IMR-90 (cell line): ENCODE results near the gene CDC45. TPM values are rescaled to one million over a fixed set of nuclear protein-coding genes. Genes with fewer than 3 reads are reported as not detected.

Source experiments
- ATAC-seq: fragments of 200-7000 bp; cut with Tn5 transposase; 2 replicates; pipeline ENCODE4 v1.9.1; 2020; ENCODE audit warnings: low read depth, mild to moderate bottlenecking, moderate library complexity
- BruUV-seq: library from RNA; stranded (reverse); fragments of 400-500 nt; replicated peaks from 2 replicates; lab custom pipeline; 2021; lab: Mats Ljungman, UMichigan
- CTCF ChIA-PET: fragments of 300-600 bp; formaldehyde crosslinking; extraction: SDS; loops from one replicate; lab custom pipeline; 2021; ENCODE audit warnings: antibody characterized with exemption; lab: Yijun Ruan, JAX
- POLR2A ChIA-PET: fragments of 300-600 bp; sonication (Branson Sonifier 250); formaldehyde crosslinking; loops from one replicate; lab custom pipeline; 2022; ENCODE audit warnings: antibody characterized with exemption; ENCODE audit not compliant: unreplicated experiment; lab: Charles Lee
- DNase-seq: peaks from one replicate; pipeline ENCODE4 v3.0.0; 2013
- H2AFZ ChIP-seq: replicated peaks from 2 replicates; pipeline ENCODE3; 2013; ENCODE audit warnings: low read length, mild to moderate bottlenecking; ENCODE audit not compliant: poor library complexity
- H2AK5ac ChIP-seq: 2 replicates; pipeline ENCODE4 v1.6.1; 2013; ENCODE audit warnings: low read depth, low read length, inconsistent platforms
- H2AK9ac ChIP-seq: replicated peaks from 2 replicates; pipeline ENCODE3; 2013; ENCODE audit warnings: mild to moderate bottlenecking, low read depth, low read length, moderate library complexity; ENCODE audit not compliant: poor library complexity
- H2BK120ac ChIP-seq: 2 replicates; pipeline ENCODE4 v1.6.1; 2013; ENCODE audit warnings: low read depth, low read length, inconsistent platforms
- H2BK15ac ChIP-seq: 3 replicates; pipeline ENCODE4 v1.6.1; 2013; ENCODE audit warnings: low read depth, low read length, inconsistent platforms
- H2BK20ac ChIP-seq: 2 replicates; pipeline ENCODE4 v1.6.1; 2013; ENCODE audit warnings: low read depth, mild to moderate bottlenecking, inconsistent platforms, low read length, moderate library complexity
- H2BK5ac ChIP-seq: 2 replicates; pipeline ENCODE4 v1.6.1; 2013; ENCODE audit warnings: mild to moderate bottlenecking, low read depth, low read length, inconsistent platforms; ENCODE audit not compliant: poor library complexity, severe bottlenecking
- H3K14ac ChIP-seq: replicated peaks from 2 replicates; pipeline ENCODE4 v1.6.1; 2013; ENCODE audit warnings: low read depth, low read length, inconsistent platforms
- H3K18ac ChIP-seq: 2 replicates; pipeline ENCODE4 v1.6.1; 2013; ENCODE audit warnings: low read depth, low read length, control low read depth
- H3K23ac ChIP-seq: 2 replicates; pipeline ENCODE4 v1.6.1; 2013; ENCODE audit warnings: low read depth, low read length, inconsistent platforms
- H3K27ac ChIP-seq: 2 replicates; pipeline ENCODE4 v1.5.1; 2013; ENCODE audit warnings: mild to moderate bottlenecking, control low read depth, low read length; ENCODE audit not compliant: insufficient read depth
- H3K27me3 ChIP-seq: 2 replicates; pipeline ENCODE4 v1.6.1; 2013; ENCODE audit warnings: low read length; ENCODE audit not compliant: control insufficient read depth, insufficient read depth
- H3K36me3 ChIP-seq: 2 replicates; pipeline ENCODE4 v1.6.1; 2013; ENCODE audit warnings: low read length, mixed read lengths; ENCODE audit not compliant: control insufficient read depth, insufficient read depth
- H3K4ac ChIP-seq: 2 replicates; pipeline ENCODE4 v1.6.1; 2013; ENCODE audit warnings: low read depth, low read length, inconsistent platforms
- H3K4me1 ChIP-seq: 2 replicates; pipeline ENCODE4 v1.6.1; 2013; ENCODE audit warnings: low read length, mixed read lengths; ENCODE audit not compliant: control insufficient read depth, insufficient read depth
- H3K4me2 ChIP-seq: 2 replicates; pipeline ENCODE4 v1.6.1; 2013; ENCODE audit warnings: low read depth, mild to moderate bottlenecking, control low read depth, low read length, moderate library complexity
- H3K4me3 ChIP-seq: 2 replicates; pipeline ENCODE4 v1.5.1; 2013; ENCODE audit warnings: low read depth, mild to moderate bottlenecking, control low read depth, low read length, moderate library complexity; ENCODE audit not compliant: insufficient read depth
- H3K56ac ChIP-seq: 2 replicates; pipeline ENCODE4 v1.6.1; 2013; ENCODE audit warnings: low read length, inconsistent platforms; ENCODE audit not compliant: insufficient read depth; ENCODE audit errors: extremely low read depth
- H3K79me1 ChIP-seq, 2 experiments: 2 replicates each; pipeline ENCODE4 v1.6.1; 2013; ENCODE audit warnings: low read length in 2 of 2, inconsistent platforms in 1 of 2, low read depth in 1 of 2
- H3K9ac ChIP-seq: 2 replicates; pipeline ENCODE4 v1.6.1; 2013; ENCODE audit warnings: low read depth, low read length, control low read depth
- H3K9me1 ChIP-seq: 2 replicates; pipeline ENCODE4 v1.6.1; 2013; ENCODE audit warnings: low read length, inconsistent platforms; ENCODE audit not compliant: insufficient read depth
- H3K9me3 ChIP-seq: 2 replicates; pipeline ENCODE4 v1.6.1; 2013; ENCODE audit warnings: low read length; ENCODE audit not compliant: control insufficient read depth, insufficient read depth
- H4K20me1 ChIP-seq: 2 replicates; pipeline ENCODE4 v1.6.1; 2013; ENCODE audit warnings: low read length, inconsistent platforms; ENCODE audit not compliant: insufficient read depth
- H4K5ac ChIP-seq: 2 replicates; pipeline ENCODE4 v1.6.1; 2013; ENCODE audit warnings: mild to moderate bottlenecking, low read depth, low read length, control low read depth
- H4K8ac ChIP-seq, 2 experiments: 2 replicates each; pipeline ENCODE4 v1.6.1; 2013; ENCODE audit warnings: low read depth in 2 of 2, low read length in 2 of 2, control low read depth in 1 of 2, inconsistent platforms in 1 of 2
- H4K91ac ChIP-seq: 2 replicates; pipeline ENCODE4 v1.6.1; 2013; ENCODE audit warnings: low read depth, low read length, inconsistent platforms; ENCODE audit not compliant: insufficient read depth
- BHLHE40 ChIP-seq: fragments of 150-350 bp; IDR thresholded peaks from 2 replicates; pipeline ENCODE4 v1.6.1; 2016; ENCODE audit warnings: mild to moderate bottlenecking, low read depth, low read length
- CEBPB ChIP-seq: IDR thresholded peaks from 2 replicates; pipeline ENCODE4 v1.6.1; 2012; ENCODE audit warnings: low read depth, low read length, improper control_type of control experiment
- CHD1 ChIP-seq: IDR thresholded peaks from 2 replicates; pipeline ENCODE4 v1.6.1; 2012; ENCODE audit warnings: low read depth, low read length, improper control_type of control experiment
- CTCF ChIP-seq: conservative IDR thresholded peaks from 2 replicates; pipeline ENCODE4 v1.5.1; 2012; ENCODE audit warnings: mild to moderate bottlenecking, low read depth, low read length, improper control_type of control experiment
- ELK1 ChIP-seq: fragments of 150-350 bp; IDR thresholded peaks from 2 replicates; pipeline ENCODE4 v1.6.1; 2016; ENCODE audit warnings: low read depth, mild to moderate bottlenecking, low read length, moderate library complexity, borderline replicate concordance
- FOS ChIP-seq: fragments of 150-350 bp; IDR thresholded peaks from 2 replicates; pipeline ENCODE4 v1.6.1; 2016; ENCODE audit warnings: low read depth, low read length
- MAFK ChIP-seq: IDR thresholded peaks from 2 replicates; pipeline ENCODE4 v1.6.1; 2012; ENCODE audit warnings: low read depth, low read length, improper control_type of control experiment
- MAZ ChIP-seq: IDR thresholded peaks from 2 replicates; pipeline ENCODE4 v1.6.1; 2012; ENCODE audit warnings: low read depth, mild to moderate bottlenecking, low read length, improper control_type of control experiment, moderate library complexity, borderline replicate concordance
- MXI1 ChIP-seq: IDR thresholded peaks from 2 replicates; pipeline ENCODE4 v1.6.1; 2012; ENCODE audit warnings: low read depth, mild to moderate bottlenecking, low read length, moderate library complexity, borderline replicate concordance
- NFE2L2 ChIP-seq: fragments of 150-350 bp; IDR thresholded peaks from 2 replicates; pipeline ENCODE4 v1.6.1; 2016; ENCODE audit warnings: low read depth, mild to moderate bottlenecking, low read length
- POLR2A ChIP-seq: IDR thresholded peaks from 2 replicates; pipeline ENCODE4 v1.6.1; 2012; ENCODE audit warnings: mild to moderate bottlenecking, low read depth, low read length
- RAD21 ChIP-seq: IDR thresholded peaks from 2 replicates; pipeline ENCODE4 v1.6.1; 2012; ENCODE audit warnings: low read length, improper control_type of control experiment
- RCOR1 ChIP-seq: IDR thresholded peaks from 2 replicates; pipeline ENCODE4 v1.6.1; 2012; ENCODE audit warnings: mild to moderate bottlenecking, low read length, improper control_type of control experiment; ENCODE audit not compliant: insufficient replicate concordance
- RFX5 ChIP-seq: IDR thresholded peaks from 2 replicates; pipeline ENCODE4 v1.8.0; 2012; ENCODE audit warnings: low read depth, mild to moderate bottlenecking, low read length, moderate library complexity
- SMC3 ChIP-seq: fragments of 150-350 bp; IDR thresholded peaks from 2 replicates; pipeline ENCODE4 v1.6.1; 2016; ENCODE audit warnings: low read depth, mild to moderate bottlenecking, antibody characterized with exemption, low read length, moderate library complexity
- USF2 ChIP-seq: fragments of 150-350 bp; IDR thresholded peaks from 2 replicates; pipeline ENCODE4 v1.6.1; 2017; ENCODE audit warnings: mild to moderate bottlenecking, antibody characterized with exemption, low read length, low read depth
- WGBS, 2 experiments: methylation state at CpG; one replicate each; pipeline versions ENCODE4 v1.1.5 to v1.1.7; 2013; ENCODE audit warnings: missing lambda C conversion rate in 2 of 2; ENCODE audit not compliant: insufficient read length in 1 of 2; ENCODE audit errors: extremely low coverage in 2 of 2; 5-methylcytosine and 5-hydroxymethylcytosine counted together
- dilution Hi-C: fragments of 300-500 bp; cut with HindIII; formaldehyde crosslinking; loops from one replicate; pipeline ENCODE4 v1.14.3; 2018; ENCODE audit warnings: low sequenced_read_pairs; ENCODE audit not compliant: unreplicated experiment
- in situ Hi-C: fragments of 300-500 bp; cut with MboI; formaldehyde crosslinking; loops from 3 replicates; pipeline ENCODE4 v1.14.3; 2019; ENCODE audit warnings: low sequenced_read_pairs, inconsistent platforms, mixed read lengths
- intact Hi-C: fragments of 100-400 bp; cut with micrococcal nuclease; formaldehyde crosslinking; loops from 2 replicates; pipeline ENCODE4 v1.10.0; 2022
- polyA plus RNA-seq, 3 experiments: library from polyadenylated mRNA; depleted of rRNA; stranded (reverse); fragments of >200 nt; gene quantifications; 2 replicates each; pipeline ENCODE4 v1.2.3, GENCODE V29; 2012; ENCODE audit warnings: low replicate concordance in 1 of 3
- total RNA-seq: library from RNA; depleted of rRNA; stranded (reverse); fragments of >200 nt; gene quantifications from 2 replicates; pipeline ENCODE4 v1.2.3, GENCODE V29; 2012

The CDC45 gene
- total and polyA plus RNA-seq, 2 of the 4 experiments (the other 2 are of a cell fraction), result 22.7 to 44.6 TPM

- ATAC-seq (no peak), DNase-seq (no peak)
- Histone ChIP-seq H2AK9ac (no peak overlapping the region), H4K91ac (no peak overlapping the region), H2BK120ac (no peak overlapping the region), H3K18ac (no peak overlapping the region), H2AFZ (no peak overlapping the region), H3K56ac (no peak overlapping the region), H3K9me3 (no peaks in the 10 kb centered on the region), H4K20me1 (peaks cover 4% of the 10 kb centered on the region), H3K4me3 (no peak overlapping the region), H3K79me1 (peaks cover 5 to 16% of the 10 kb centered on the region in 2 experiments; a peak in 2 of 4 replicates), H3K27me3 (no peaks in the 10 kb centered on the region), H3K4me1 (peaks cover 4% of the 10 kb centered on the region; the same call in 1 of the 2 replicates), H3K36me3 (peaks cover 57% of the 10 kb centered on the region), H3K9me1 (peaks cover 14% of the 10 kb centered on the region), H3K9ac (no peak overlapping the region), H3K27ac (no peak overlapping the region), H4K8ac (no peak overlapping the region), H2AK5ac (no peak overlapping the region), H3K4me2 (no peak overlapping the region), H3K23ac (no peak overlapping the region), H2BK20ac (no peak overlapping the region), H2BK15ac (no peak overlapping the region), H3K14ac (no peak overlapping the region), H2BK5ac (no peak overlapping the region), H3K4ac (no peak overlapping the region), H4K5ac (no peak overlapping the region)
- ChIA-PET CTCF (no interaction called here), POLR2A (interaction anchor here (0.6 kb wide), 1 partner anchor 43 kb away, joined by 4 read pairs; no protein-coding TSS in a partner anchor)
- TF ChIP-seq SMC3 (no peak), USF2 (no peak), BHLHE40 (no peak), RFX5 (no peak), MXI1 (no peak), CHD1 (no peak), ELK1 (no peak), POLR2A (no peak), RAD21 (no peak), FOS (no peak), CEBPB (no peak), MAFK (no peak), CTCF (no peak), MAZ (no peak), NFE2L2 (no peak), RCOR1 (no peak)
- intact Hi-C loops, result no loop called here
- BruUV-seq, result no TSS peak
- in situ Hi-C loops, result no loop called here
- 100% methylated on average over 3 of the region's 5 CpGs; no CpG with 5 or more reads in 1 of the 2 experiments for WGBS, 2 experiments
- dilution Hi-C loops, result no loop called here
Measured at GRCh38 chr22:19453718-19454117, 26.0 kb upstream of the CDC45 start.
